ENCODE measurements around the gene TRIO. TPM values are rescaled to one million over a fixed set of nuclear protein-coding genes. Genes with fewer than 3 reads are reported as not detected.

TRIO gene
- total and polyA plus RNA-seq, 2 of the 8 experiments (the other 6 are each of a cell fraction or from before 2014, with no cell fraction given) = 35.1 to 69.1 TPM

DNA sequence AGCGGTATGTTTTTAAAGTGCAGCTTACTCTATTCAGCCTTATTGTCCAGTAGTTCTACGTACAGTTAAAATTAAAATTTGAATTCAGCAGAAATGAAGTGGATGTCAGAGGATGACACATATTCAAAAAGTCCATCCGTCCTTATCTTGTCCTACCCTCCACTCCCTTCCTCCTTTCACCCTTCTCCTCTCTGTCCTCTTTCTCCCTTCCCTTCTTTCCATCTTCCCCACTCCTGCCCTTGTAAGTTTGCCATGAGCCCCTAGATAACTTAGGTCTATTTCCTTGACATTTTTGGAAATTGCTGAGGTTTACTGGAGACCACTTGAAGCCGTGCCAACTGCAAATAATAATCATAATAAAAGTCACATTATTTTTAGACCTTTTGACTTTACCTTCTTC, 67.6 kb downstream of the TRIO start:
- ChIA-PET POLR2A (ENCODE audit: partially characterized antibody) (interaction anchor here (1.1 kb wide), 1 partner anchor 11 kb away, joined by 3 read pairs; no protein-coding TSS in a partner anchor), CTCF (ENCODE audit: partially characterized antibody) (interaction anchor here (0.9 to 1.6 kb wide), 5 partner anchors 11 to 168 kb away, joined by 3 to 4 read pairs (median 3); no protein-coding TSS in a partner anchor)
- Histone ChIP-seq H3K18ac (ENCODE audit: extremely low read depth, low read length) (no peak overlapping the region), H2BK5ac (ENCODE audit: low read depth, low read length) (no peak overlapping the region), H3K23ac (ENCODE audit: insufficient read length) (no peak overlapping the region), H3K4me2 (ENCODE audit: insufficient read depth in 1 of 2, low read depth in 2 of 2, low read length in 2 of 2) (no peak overlapping the region), H3K23me2 (ENCODE audit: low read depth, low read length) (no peaks in the 10 kb centered on the region; the same call in 1 of the 2 replicates), H3K79me1 (ENCODE audit: low read depth, low read length) (peaks cover 5% of the 10 kb centered on the region), H2AFZ (ENCODE audit: low read length) (no peak overlapping the region), H3K4ac (replicated peaks; ENCODE audit: insufficient read length, low read depth, low read length) (no peak overlapping the region), H3K27me3 (replicated peaks in 1 of 4; ENCODE audit: control insufficient read depth in 3 of 4, extremely low read depth in 1 of 4, insufficient read depth in 3 of 4, low read length in 3 of 4) (no peaks in the 10 kb centered on the region), H3K14ac (ENCODE audit: insufficient read length) (no peak overlapping the region), H2BK120ac (replicated peaks; ENCODE audit: low read depth, low read length) (no peak overlapping the region), H2BK15ac (ENCODE audit: low read length) (no peak overlapping the region), H3K9ac (replicated peaks in 1 of 4; ENCODE audit: extremely low read depth in 1 of 4, low read depth in 3 of 4, low read length in 3 of 4) (no peak overlapping the region), H4K91ac (replicated peaks; ENCODE audit: insufficient read length, low read length) (no peak overlapping the region), H2BK12ac (ENCODE audit: low read depth, low read length) (no peak overlapping the region), H3K4me3 (ENCODE audit: extremely low read depth in 1 of 4, insufficient read depth in 2 of 4, low read depth in 3 of 4, low read length in 4 of 4) (no peak overlapping the region), H3K79me2 (ENCODE audit: control insufficient read depth in 1 of 2, insufficient read depth in 2 of 2, low read length in 2 of 2) (peaks cover 0 to 99% of the 10 kb centered on the region in 2 experiments; a peak in 3 of 4 replicates), H2BK20ac (ENCODE audit: low read length) (no peak overlapping the region), H4K20me1 (replicated peaks in 1 of 2; ENCODE audit: control insufficient read depth in 1 of 2, insufficient read depth in 2 of 2, low read length in 2 of 2) (peaks cover 5 to 8% of the 10 kb centered on the region in 2 experiments), H3K9me3 (ENCODE audit: insufficient read depth in 2 of 2, low read depth in 1 of 2, low read length in 1 of 2) (no peaks in the 10 kb centered on the region), H2AK5ac (ENCODE audit: low read depth, low read length) (no peak overlapping the region), H3K27ac (ENCODE audit: low read depth, low read length) (no peak overlapping the region), H4K8ac (ENCODE audit: extremely low read depth, insufficient read depth, low read length) (no peak overlapping the region), H3K56ac (replicated peaks; ENCODE audit: insufficient read length, low read depth, low read length) (no peak overlapping the region), H3K4me1 (replicated peaks in 1 of 4; ENCODE audit: control insufficient read depth in 3 of 4, insufficient read depth in 4 of 4, low read length in 3 of 4) (peaks cover 0 to 8% (median 5%) of the 10 kb centered on the region in 4 experiments; a peak in 3 of 7 replicates), H4K5ac (ENCODE audit: insufficient read length, low read depth, low read length) (no peak overlapping the region), H3K36me3 (ENCODE audit: control insufficient read depth in 2 of 4, insufficient read depth in 4 of 4, low read length in 3 of 4) (no peaks in the 10 kb centered on the region)
- WGBS, 2 experiments (ENCODE audit: extremely low coverage in 1 of 2, insufficient coverage in 1 of 2, insufficient read length in 1 of 2, insufficient replicate concordance in 2 of 2, low coverage in 1 of 2, low lambda C conversion rate in 2 of 2, missing lambda C conversion rate in 1 of 2) = 76% methylated on average over 4 of the region's 4 CpGs; no CpG with 5 or more reads in 1 of the 2 experiments
- DNase-seq (ENCODE audit: low read depth in 1 of 2, low spot score in 2 of 2) (no peak), FAIRE-seq (no peak)
- TF ChIP-seq KDM4A (IDR thresholded peaks at IDR 0.05; ENCODE audit: low read depth, low read length, severe bottlenecking) (no peak), HDAC2 (IDR thresholded peaks at IDR 0.05; ENCODE audit: borderline replicate concordance in 1 of 2, low read depth in 2 of 2, low read length in 2 of 2) (no peak), POLR2AphosphoS5 (IDR thresholded peaks at IDR 0.05; ENCODE audit: low read depth, low read length) (no peak), ZNF274 (IDR thresholded peaks at IDR 0.05; ENCODE audit: borderline replicate concordance, extremely low read depth, low read length) (no peak), EGR1 (IDR thresholded peaks at IDR 0.05; ENCODE audit: borderline replicate concordance, low read depth, low read length) (no peak), SAP30 (IDR thresholded peaks at IDR 0.05; ENCODE audit: insufficient read depth, insufficient replicate concordance, low read length) (no peak)
